IMR-90 (cell line): Measurements from ENCODE around the gene SLCO3A1. TPM values are rescaled to one million over a fixed set of nuclear protein-coding genes. Genes with fewer than 3 reads are reported as not detected.

Experiments
- ATAC-seq: fragments of 200-7000 bp; cut with Tn5 transposase; 2 replicates; pipeline ENCODE4 v1.9.1; 2020; ENCODE audit warnings: low read depth, mild to moderate bottlenecking, moderate library complexity
- BruUV-seq: library from RNA; stranded (reverse); fragments of 400-500 nt; replicated peaks from 2 replicates; lab custom pipeline; 2021; lab: Mats Ljungman, UMichigan
- CTCF ChIA-PET: fragments of 300-600 bp; formaldehyde crosslinking; extraction: SDS; loops from one replicate; lab custom pipeline; 2021; ENCODE audit warnings: antibody characterized with exemption; lab: Yijun Ruan, JAX
- POLR2A ChIA-PET: fragments of 300-600 bp; sonication (Branson Sonifier 250); formaldehyde crosslinking; loops from one replicate; lab custom pipeline; 2022; ENCODE audit warnings: antibody characterized with exemption; ENCODE audit not compliant: unreplicated experiment; lab: Charles Lee
- DNase-seq: peaks from one replicate; pipeline ENCODE4 v3.0.0; 2013
- H2AFZ ChIP-seq: replicated peaks from 2 replicates; pipeline ENCODE3; 2013; ENCODE audit warnings: low read length, mild to moderate bottlenecking; ENCODE audit not compliant: poor library complexity
- H2AK5ac ChIP-seq: 2 replicates; pipeline ENCODE4 v1.6.1; 2013; ENCODE audit warnings: low read depth, low read length, inconsistent platforms
- H2AK9ac ChIP-seq: replicated peaks from 2 replicates; pipeline ENCODE3; 2013; ENCODE audit warnings: mild to moderate bottlenecking, low read depth, low read length, moderate library complexity; ENCODE audit not compliant: poor library complexity
- H2BK120ac ChIP-seq: 2 replicates; pipeline ENCODE4 v1.6.1; 2013; ENCODE audit warnings: low read depth, low read length, inconsistent platforms
- H2BK15ac ChIP-seq: 3 replicates; pipeline ENCODE4 v1.6.1; 2013; ENCODE audit warnings: low read depth, low read length, inconsistent platforms
- H2BK20ac ChIP-seq: 2 replicates; pipeline ENCODE4 v1.6.1; 2013; ENCODE audit warnings: low read depth, mild to moderate bottlenecking, inconsistent platforms, low read length, moderate library complexity
- H2BK5ac ChIP-seq: 2 replicates; pipeline ENCODE4 v1.6.1; 2013; ENCODE audit warnings: mild to moderate bottlenecking, low read depth, low read length, inconsistent platforms; ENCODE audit not compliant: poor library complexity, severe bottlenecking
- H3K14ac ChIP-seq: replicated peaks from 2 replicates; pipeline ENCODE4 v1.6.1; 2013; ENCODE audit warnings: low read depth, low read length, inconsistent platforms
- H3K18ac ChIP-seq: 2 replicates; pipeline ENCODE4 v1.6.1; 2013; ENCODE audit warnings: low read depth, low read length, control low read depth
- H3K23ac ChIP-seq: 2 replicates; pipeline ENCODE4 v1.6.1; 2013; ENCODE audit warnings: low read depth, low read length, inconsistent platforms
- H3K27ac ChIP-seq: 2 replicates; pipeline ENCODE4 v1.5.1; 2013; ENCODE audit warnings: mild to moderate bottlenecking, control low read depth, low read length; ENCODE audit not compliant: insufficient read depth
- H3K27me3 ChIP-seq: 2 replicates; pipeline ENCODE4 v1.6.1; 2013; ENCODE audit warnings: low read length; ENCODE audit not compliant: control insufficient read depth, insufficient read depth
- H3K36me3 ChIP-seq: 2 replicates; pipeline ENCODE4 v1.6.1; 2013; ENCODE audit warnings: low read length, mixed read lengths; ENCODE audit not compliant: control insufficient read depth, insufficient read depth
- H3K4ac ChIP-seq: 2 replicates; pipeline ENCODE4 v1.6.1; 2013; ENCODE audit warnings: low read depth, low read length, inconsistent platforms
- H3K4me1 ChIP-seq: 2 replicates; pipeline ENCODE4 v1.6.1; 2013; ENCODE audit warnings: low read length, mixed read lengths; ENCODE audit not compliant: control insufficient read depth, insufficient read depth
- H3K4me2 ChIP-seq: 2 replicates; pipeline ENCODE4 v1.6.1; 2013; ENCODE audit warnings: low read depth, mild to moderate bottlenecking, control low read depth, low read length, moderate library complexity
- H3K4me3 ChIP-seq: 2 replicates; pipeline ENCODE4 v1.5.1; 2013; ENCODE audit warnings: low read depth, mild to moderate bottlenecking, control low read depth, low read length, moderate library complexity; ENCODE audit not compliant: insufficient read depth
- H3K56ac ChIP-seq: 2 replicates; pipeline ENCODE4 v1.6.1; 2013; ENCODE audit warnings: low read length, inconsistent platforms; ENCODE audit not compliant: insufficient read depth; ENCODE audit errors: extremely low read depth
- H3K79me1 ChIP-seq, 2 experiments: 2 replicates each; pipeline ENCODE4 v1.6.1; 2013; ENCODE audit warnings: low read length in 2 of 2, inconsistent platforms in 1 of 2, low read depth in 1 of 2
- H3K9ac ChIP-seq: 2 replicates; pipeline ENCODE4 v1.6.1; 2013; ENCODE audit warnings: low read depth, low read length, control low read depth
- H3K9me1 ChIP-seq: 2 replicates; pipeline ENCODE4 v1.6.1; 2013; ENCODE audit warnings: low read length, inconsistent platforms; ENCODE audit not compliant: insufficient read depth
- H3K9me3 ChIP-seq: 2 replicates; pipeline ENCODE4 v1.6.1; 2013; ENCODE audit warnings: low read length; ENCODE audit not compliant: control insufficient read depth, insufficient read depth
- H4K20me1 ChIP-seq: 2 replicates; pipeline ENCODE4 v1.6.1; 2013; ENCODE audit warnings: low read length, inconsistent platforms; ENCODE audit not compliant: insufficient read depth
- H4K5ac ChIP-seq: 2 replicates; pipeline ENCODE4 v1.6.1; 2013; ENCODE audit warnings: mild to moderate bottlenecking, low read depth, low read length, control low read depth
- H4K8ac ChIP-seq, 2 experiments: 2 replicates each; pipeline ENCODE4 v1.6.1; 2013; ENCODE audit warnings: low read depth in 2 of 2, low read length in 2 of 2, control low read depth in 1 of 2, inconsistent platforms in 1 of 2
- H4K91ac ChIP-seq: 2 replicates; pipeline ENCODE4 v1.6.1; 2013; ENCODE audit warnings: low read depth, low read length, inconsistent platforms; ENCODE audit not compliant: insufficient read depth
- MAFK ChIP-seq: IDR thresholded peaks from 2 replicates; pipeline ENCODE4 v1.6.1; 2012; ENCODE audit warnings: low read depth, low read length, improper control_type of control experiment
- MXI1 ChIP-seq: IDR thresholded peaks from 2 replicates; pipeline ENCODE4 v1.6.1; 2012; ENCODE audit warnings: low read depth, mild to moderate bottlenecking, low read length, moderate library complexity, borderline replicate concordance
- NFE2L2 ChIP-seq: fragments of 150-350 bp; IDR thresholded peaks from 2 replicates; pipeline ENCODE4 v1.6.1; 2016; ENCODE audit warnings: low read depth, mild to moderate bottlenecking, low read length
- RFX5 ChIP-seq: IDR thresholded peaks from 2 replicates; pipeline ENCODE4 v1.8.0; 2012; ENCODE audit warnings: low read depth, mild to moderate bottlenecking, low read length, moderate library complexity
- SMC3 ChIP-seq: fragments of 150-350 bp; IDR thresholded peaks from 2 replicates; pipeline ENCODE4 v1.6.1; 2016; ENCODE audit warnings: low read depth, mild to moderate bottlenecking, antibody characterized with exemption, low read length, moderate library complexity
- WGBS, 2 experiments: methylation state at CpG; one replicate each; pipeline versions ENCODE4 v1.1.5 to v1.1.7; 2013; ENCODE audit warnings: missing lambda C conversion rate in 2 of 2; ENCODE audit not compliant: insufficient read length in 1 of 2; ENCODE audit errors: extremely low coverage in 2 of 2; 5-methylcytosine and 5-hydroxymethylcytosine counted together
- dilution Hi-C: fragments of 300-500 bp; cut with HindIII; formaldehyde crosslinking; loops from one replicate; pipeline ENCODE4 v1.14.3; 2018; ENCODE audit warnings: low sequenced_read_pairs; ENCODE audit not compliant: unreplicated experiment
- in situ Hi-C: fragments of 300-500 bp; cut with MboI; formaldehyde crosslinking; loops from 3 replicates; pipeline ENCODE4 v1.14.3; 2019; ENCODE audit warnings: low sequenced_read_pairs, inconsistent platforms, mixed read lengths
- intact Hi-C: fragments of 100-400 bp; cut with micrococcal nuclease; formaldehyde crosslinking; loops from 2 replicates; pipeline ENCODE4 v1.10.0; 2022
- polyA plus RNA-seq, 3 experiments: library from polyadenylated mRNA; depleted of rRNA; stranded (reverse); fragments of >200 nt; gene quantifications; 2 replicates each; pipeline ENCODE4 v1.2.3, GENCODE V29; 2012; ENCODE audit warnings: low replicate concordance in 1 of 3
- total RNA-seq: library from RNA; depleted of rRNA; stranded (reverse); fragments of >200 nt; gene quantifications from 2 replicates; pipeline ENCODE4 v1.2.3, GENCODE V29; 2012
- TF ChIP-seq, protein P1 (sequence below): conservative IDR thresholded peaks from 2 replicates; pipeline ENCODE4 v1.5.1; 2012; ENCODE audit warnings: mild to moderate bottlenecking, low read depth, low read length, improper control_type of control experiment

Gene SLCO3A1
- total and polyA plus RNA-seq, 2 of the 4 experiments (the other 2 are of a cell fraction) = 4.7 to 8.1 TPM

DNA sequence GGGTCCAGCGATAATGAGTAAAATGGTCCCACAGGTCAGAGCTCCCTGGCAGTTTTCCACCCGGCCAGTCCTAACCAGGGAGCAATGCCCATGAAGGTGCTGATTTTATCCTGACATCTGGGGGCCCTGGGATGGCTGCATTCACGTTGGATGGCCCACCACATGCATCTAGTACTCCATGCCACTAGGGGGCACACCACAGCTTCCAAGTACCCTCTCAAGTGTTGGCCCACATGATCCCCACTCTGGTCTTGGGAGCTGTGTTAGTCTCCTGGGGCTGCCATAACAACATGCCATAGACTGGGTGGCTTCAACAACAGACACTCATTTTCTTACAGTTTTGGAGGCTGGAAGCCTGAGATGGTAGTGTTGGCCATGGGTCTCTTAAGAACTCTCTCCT lies 225.5 kb downstream of the SLCO3A1 start:
- Histone ChIP-seq H4K8ac (no peak overlapping the region), H3K4me1 (no peaks in the 10 kb centered on the region), H3K4me2 (no peak overlapping the region), H3K4me3 (no peak overlapping the region), H2AK5ac (no peak overlapping the region), H3K9me3 (no peaks in the 10 kb centered on the region), H2AK9ac (no peak overlapping the region), H2AFZ (peak overlapping the region; percentile 19), H3K9ac (no peak overlapping the region), H3K27me3 (no peaks in the 10 kb centered on the region), H4K20me1 (no peaks in the 10 kb centered on the region), H4K5ac (no peak overlapping the region), H2BK120ac (no peak overlapping the region), H2BK15ac (no peak overlapping the region), H3K79me1 (no peaks in the 10 kb centered on the region), H3K23ac (no peak overlapping the region), H3K14ac (no peak overlapping the region), H2BK5ac (no peak overlapping the region), H3K18ac (no peak overlapping the region), H3K56ac (no peak overlapping the region), H3K36me3 (no peaks in the 10 kb centered on the region), H3K4ac (no peak overlapping the region), H4K91ac (no peak overlapping the region), H3K27ac (no peak overlapping the region), H2BK20ac (no peak overlapping the region), H3K9me1 (no peaks in the 10 kb centered on the region)
- ChIA-PET CTCF (interaction anchor here (0.6 kb wide), 3 partner anchors 238 to 1691 kb away, joined by 3 read pairs; no protein-coding TSS in a partner anchor), POLR2A (no interaction called here)
- no TSS peak for BruUV-seq
- dilution Hi-C loops (no loop called here), in situ Hi-C loops (loop anchor here (10.0 kb wide), 1 partner anchor 374 kb away; no protein-coding TSS in a partner anchor), intact Hi-C loops (loop anchor here (10.0 kb wide), 1 partner anchor 134 kb away; no protein-coding TSS in a partner anchor)
- ATAC-seq = no peak
- TF ChIP-seq, protein P1, sequence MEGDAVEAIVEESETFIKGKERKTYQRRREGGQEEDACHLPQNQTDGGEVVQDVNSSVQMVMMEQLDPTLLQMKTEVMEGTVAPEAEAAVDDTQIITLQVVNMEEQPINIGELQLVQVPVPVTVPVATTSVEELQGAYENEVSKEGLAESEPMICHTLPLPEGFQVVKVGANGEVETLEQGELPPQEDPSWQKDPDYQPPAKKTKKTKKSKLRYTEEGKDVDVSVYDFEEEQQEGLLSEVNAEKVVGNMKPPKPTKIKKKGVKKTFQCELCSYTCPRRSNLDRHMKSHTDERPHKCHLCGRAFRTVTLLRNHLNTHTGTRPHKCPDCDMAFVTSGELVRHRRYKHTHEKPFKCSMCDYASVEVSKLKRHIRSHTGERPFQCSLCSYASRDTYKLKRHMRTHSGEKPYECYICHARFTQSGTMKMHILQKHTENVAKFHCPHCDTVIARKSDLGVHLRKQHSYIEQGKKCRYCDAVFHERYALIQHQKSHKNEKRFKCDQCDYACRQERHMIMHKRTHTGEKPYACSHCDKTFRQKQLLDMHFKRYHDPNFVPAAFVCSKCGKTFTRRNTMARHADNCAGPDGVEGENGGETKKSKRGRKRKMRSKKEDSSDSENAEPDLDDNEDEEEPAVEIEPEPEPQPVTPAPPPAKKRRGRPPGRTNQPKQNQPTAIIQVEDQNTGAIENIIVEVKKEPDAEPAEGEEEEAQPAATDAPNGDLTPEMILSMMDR = 0 out of 2 replicates have a peak, but pooled peaks have one; percentile 15
- TF ChIP-seq RFX5 (no peak), SMC3 (no peak), MAFK (no peak), MXI1 (no peak), NFE2L2 (no peak)
- WGBS, 2 experiments = no CpG with 5 or more reads among the region's 3 CpGs
- no peak for DNase-seq
